Bronchial epithelial cell (primary cell): ENCODE measurements around the gene ITPA. TPM values are rescaled to one million over a fixed set of nuclear protein-coding genes. Genes with fewer than 3 reads are reported as not detected.
A peak's percentile ranks its signal among the peaks of the same experiment; 100 is the strongest.

Experiments used
- DNase-seq: peaks from one replicate; pipeline ENCODE4 v3.0.0-alpha.2; 2010; ENCODE audit warnings: low read depth
- FAIRE-seq: peaks from 2 replicates; lab custom pipeline; 2011; peaks lifted over from hg19 to GRCh38; lab: Jason Lieb, UNC
- H3K27me3 ChIP-seq: 2 replicates; pipeline ENCODE4 v1.5.1; 2011; ENCODE audit warnings: low read length; ENCODE audit not compliant: control insufficient read depth, insufficient read depth
- H3K36me3 ChIP-seq: 2 replicates; pipeline ENCODE4 v1.5.1; 2011; ENCODE audit warnings: low read length; ENCODE audit not compliant: control insufficient read depth, insufficient read depth
- H3K4me3 ChIP-seq: 2 replicates; pipeline ENCODE4 v1.5.1; 2011; ENCODE audit warnings: mild to moderate bottlenecking, low read depth, low read length, control low read depth
- total RNA-seq: library from RNA; depleted of rRNA; stranded (reverse); fragments of >200 nt; gene quantifications from 2 replicates; pipeline ENCODE4 v1.2.1, GENCODE V29; 2014
- TF ChIP-seq, protein P1 (sequence below): IDR thresholded peaks from 2 replicates; pipeline ENCODE4 v1.5.1; 2011; ENCODE audit warnings: mild to moderate bottlenecking, moderate library complexity, low read length, control low read depth, inconsistent platforms; ENCODE audit not compliant: insufficient read depth, severe bottlenecking

The ITPA gene
- 36.9 and 45.5 TPM in 2 replicates for total RNA-seq

DNA sequence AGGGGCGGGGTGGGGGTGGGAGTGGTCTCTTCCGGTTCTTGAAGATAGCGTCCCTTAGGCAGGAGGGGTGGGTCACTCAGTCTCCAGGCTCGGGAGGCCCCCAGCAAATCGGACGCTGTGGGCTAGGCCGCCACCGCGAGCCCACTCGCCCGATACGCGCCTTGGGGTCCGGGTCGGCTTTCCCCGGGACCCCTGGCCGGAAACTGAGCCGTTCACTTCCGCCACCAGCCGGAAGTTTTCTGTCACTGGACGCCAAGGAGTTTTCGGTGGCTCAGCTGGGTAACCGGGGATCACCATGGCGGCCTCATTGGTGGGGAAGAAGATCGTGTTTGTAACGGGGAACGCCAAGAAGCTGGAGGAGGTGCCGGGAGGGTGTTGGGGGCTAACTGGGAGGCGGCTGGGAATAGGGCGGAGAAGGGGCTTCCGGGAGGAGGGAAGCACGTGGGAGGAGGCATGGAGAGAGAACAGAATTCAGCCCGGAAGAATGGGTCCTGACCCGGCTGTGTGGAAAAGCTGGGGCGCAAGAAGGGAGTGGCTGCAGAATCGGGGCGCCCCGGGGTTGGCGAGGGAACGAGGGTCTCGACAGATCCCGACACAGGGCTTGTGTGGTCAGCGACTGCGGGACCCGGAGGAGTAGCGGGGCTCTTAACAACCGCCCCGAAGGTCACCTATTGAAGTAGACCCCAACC is at the start of gene ITPA:
Gene ITPA, plus strand, starts transcription at position 242 of the 689 bp plus-strand sequence. Its CDS starts 54 bp downstream, at position 296.
- H3K36me3 ChIP-seq = peaks cover 10% of the 10 kb centered on the region
- TF ChIP-seq, protein P1, sequence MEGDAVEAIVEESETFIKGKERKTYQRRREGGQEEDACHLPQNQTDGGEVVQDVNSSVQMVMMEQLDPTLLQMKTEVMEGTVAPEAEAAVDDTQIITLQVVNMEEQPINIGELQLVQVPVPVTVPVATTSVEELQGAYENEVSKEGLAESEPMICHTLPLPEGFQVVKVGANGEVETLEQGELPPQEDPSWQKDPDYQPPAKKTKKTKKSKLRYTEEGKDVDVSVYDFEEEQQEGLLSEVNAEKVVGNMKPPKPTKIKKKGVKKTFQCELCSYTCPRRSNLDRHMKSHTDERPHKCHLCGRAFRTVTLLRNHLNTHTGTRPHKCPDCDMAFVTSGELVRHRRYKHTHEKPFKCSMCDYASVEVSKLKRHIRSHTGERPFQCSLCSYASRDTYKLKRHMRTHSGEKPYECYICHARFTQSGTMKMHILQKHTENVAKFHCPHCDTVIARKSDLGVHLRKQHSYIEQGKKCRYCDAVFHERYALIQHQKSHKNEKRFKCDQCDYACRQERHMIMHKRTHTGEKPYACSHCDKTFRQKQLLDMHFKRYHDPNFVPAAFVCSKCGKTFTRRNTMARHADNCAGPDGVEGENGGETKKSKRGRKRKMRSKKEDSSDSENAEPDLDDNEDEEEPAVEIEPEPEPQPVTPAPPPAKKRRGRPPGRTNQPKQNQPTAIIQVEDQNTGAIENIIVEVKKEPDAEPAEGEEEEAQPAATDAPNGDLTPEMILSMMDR = peak; percentile 3
- H3K4me3 ChIP-seq = peak within 1 kb of the TSS; percentile 83
- DNase-seq = peak; percentile 20
- FAIRE-seq = no peak
- no peaks in the 10 kb centered on the region for H3K27me3 ChIP-seq

DNA sequence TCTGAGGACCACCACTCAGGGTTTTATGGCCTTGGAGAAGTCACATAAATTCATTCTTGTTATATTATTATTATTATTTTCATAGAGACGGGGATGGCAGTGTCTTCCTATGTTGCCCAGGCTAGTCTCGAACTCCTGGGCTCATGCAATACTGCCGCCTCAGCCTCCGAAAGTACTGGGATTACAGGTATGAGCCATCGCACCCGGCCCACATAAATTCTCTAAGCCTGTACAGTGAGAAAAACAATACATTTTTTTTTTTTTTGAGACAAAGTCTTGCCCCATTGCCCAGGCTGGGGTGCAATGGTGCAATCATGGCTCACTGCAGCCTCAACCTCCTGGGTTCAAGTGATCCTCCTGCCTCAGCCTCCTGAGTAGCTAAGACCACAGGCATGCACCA is 48.9 kb upstream of the ITPA start:
- DNase-seq (no peak), FAIRE-seq (no peak)
- Histone ChIP-seq H3K36me3 (no peaks in the 10 kb centered on the region), H3K4me3 (no peak overlapping the region), H3K27me3 (no peaks in the 10 kb centered on the region)
- TF ChIP-seq, protein P1 = no peak

DNA sequence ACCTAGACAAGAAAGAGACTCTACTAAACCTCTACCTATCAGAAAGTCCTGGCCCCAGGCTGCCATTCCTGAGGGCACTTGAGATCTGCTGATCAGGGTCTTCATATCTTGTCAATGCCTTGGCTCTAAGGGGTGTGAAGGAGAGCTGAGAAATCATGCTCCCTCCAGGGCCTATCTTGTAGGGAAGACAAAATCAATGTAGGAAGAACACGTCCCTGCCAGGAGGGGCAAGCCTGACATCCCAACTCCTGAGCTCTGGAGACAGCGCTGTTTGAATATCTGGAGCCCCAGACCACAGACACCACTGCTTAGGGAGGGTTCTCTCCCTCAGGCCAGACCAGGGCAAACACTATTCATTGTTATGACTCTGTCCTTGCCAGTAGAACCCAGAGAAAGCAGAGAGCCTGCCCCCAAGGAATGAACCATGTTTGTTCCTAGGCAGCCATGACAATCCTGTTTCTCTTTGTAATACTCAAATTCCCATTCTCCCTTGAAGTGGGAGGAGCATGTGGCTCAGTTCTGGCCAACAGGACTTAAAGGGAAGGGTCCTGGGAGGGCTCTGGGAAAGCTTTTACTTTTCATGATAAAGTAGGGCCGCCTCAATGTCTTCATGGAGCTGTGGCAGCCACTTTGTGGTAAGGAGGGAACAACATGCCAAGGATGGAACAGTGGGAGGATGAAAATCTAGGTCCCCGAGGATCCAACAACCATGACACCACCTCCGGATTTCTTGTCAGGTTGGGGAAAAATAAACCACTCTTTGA is 47.8 kb upstream of the ITPA start:
- Histone ChIP-seq H3K27me3 (no peaks in the 10 kb centered on the region), H3K4me3 (no peak overlapping the region), H3K36me3 (no peaks in the 10 kb centered on the region)
- TF ChIP-seq, protein P1 = no peak
- FAIRE-seq = no peak
- DNase-seq = no peak

DNA sequence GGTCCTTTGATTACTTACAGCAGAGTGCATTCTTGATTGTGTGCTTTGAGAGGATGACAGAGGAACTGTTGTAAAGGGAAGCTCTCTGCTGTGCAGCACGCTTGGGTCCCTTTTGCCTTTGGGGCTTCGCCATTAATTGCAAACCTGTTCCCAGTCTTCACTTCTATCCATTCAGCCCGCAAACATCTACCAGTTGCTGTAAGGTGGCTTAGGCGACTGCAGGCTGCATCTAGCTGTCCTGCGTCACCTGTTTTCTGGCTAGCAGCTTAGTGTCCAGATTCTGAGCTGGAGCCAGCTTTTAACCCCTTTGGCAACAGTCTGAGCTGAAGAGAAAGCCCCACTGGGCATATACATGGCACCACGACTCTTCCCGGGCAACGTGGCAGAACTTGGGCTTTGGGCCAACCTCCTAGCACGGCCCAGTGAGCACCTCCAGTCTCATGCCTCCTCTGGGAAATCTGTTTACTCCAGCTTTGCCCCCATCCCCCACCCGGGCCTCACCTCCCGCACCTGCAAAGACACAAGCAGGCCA is 47.2 kb upstream of the ITPA start:
- FAIRE-seq (no peak), DNase-seq (no peak)
- Histone ChIP-seq H3K4me3 (no peak overlapping the region), H3K27me3 (no peaks in the 10 kb centered on the region), H3K36me3 (no peaks in the 10 kb centered on the region)
- TF ChIP-seq, protein P1 = no peak

DNA sequence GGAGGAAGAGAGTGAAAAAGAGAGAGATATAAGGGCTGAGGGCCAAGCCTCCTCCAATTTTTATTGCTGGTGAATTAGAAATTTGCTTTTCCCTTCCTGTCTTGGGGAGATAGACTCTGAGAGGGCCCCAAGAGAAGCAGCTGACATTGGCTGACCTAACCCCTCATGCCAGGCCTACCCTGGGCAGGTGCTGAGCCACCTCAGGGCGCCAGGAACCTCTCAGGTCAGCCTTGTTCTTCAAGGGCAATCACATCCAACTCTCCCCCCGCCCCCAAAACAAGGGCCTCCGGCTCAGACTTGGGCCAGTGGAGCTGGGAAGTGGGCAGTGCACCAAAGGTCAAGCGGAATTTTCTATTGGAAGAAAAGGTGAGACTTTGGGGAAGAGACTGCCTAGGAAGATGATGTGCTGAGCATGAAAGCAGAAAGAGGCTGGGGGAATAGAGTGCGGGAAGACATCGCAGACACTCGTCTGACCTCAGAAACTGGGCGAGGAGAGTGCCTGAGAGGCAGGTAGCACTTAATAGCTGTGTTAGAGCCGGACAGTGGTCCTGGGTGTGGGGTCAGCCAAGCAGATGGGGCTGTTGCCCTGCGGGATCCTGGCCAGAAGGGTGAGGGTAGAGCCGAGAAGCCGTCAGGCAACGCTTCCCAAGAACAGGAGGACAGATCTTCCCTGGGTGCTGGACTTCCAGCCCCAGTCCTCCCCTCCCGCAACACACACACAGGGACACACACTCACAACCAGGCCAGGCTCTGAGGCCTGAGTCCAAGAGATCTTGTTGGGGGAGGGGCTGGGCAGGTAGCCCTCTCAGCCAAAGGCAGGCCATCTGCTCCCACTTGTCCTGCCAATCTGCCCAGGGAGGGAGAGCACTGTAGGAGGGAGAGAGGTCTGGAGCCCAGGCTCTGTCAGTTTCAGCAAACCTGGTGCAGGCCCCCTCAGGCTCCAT is 45.9 kb upstream of the ITPA start:
- Histone ChIP-seq H3K4me3 (no peak overlapping the region), H3K27me3 (peaks cover 3% of the 10 kb centered on the region), H3K36me3 (no peaks in the 10 kb centered on the region)
- DNase-seq = no peak
- TF ChIP-seq, protein P1 = no peak
- no peak for FAIRE-seq
